Heart right ventricle (tissue), 16 donors: ENCODE data around the gene GNG7. TPM values are rescaled to one million over a fixed set of nuclear protein-coding genes. Genes with fewer than 3 reads are reported as not detected.

Experiments
- ATAC-seq, 8 donors: fragments of 200-7000 bp; cut with Tn5 transposase; one replicate each; pipeline ENCODE4 v1.9.1; 2020; ENCODE audit warnings: mild to moderate bottlenecking in 8 of 8, moderate library complexity in 8 of 8, moderate number of reproducible peaks in 1 of 8
- DNase-seq, 2 donors: peaks; one replicate each; pipeline ENCODE4 v3.0.0-alpha.2; 2020
- H3K27ac ChIP-seq, 10 donors: fragments of 200-600 bp; sonication (generic) in 2 of 10; one replicate each; pipeline versions ENCODE4 v1.5.0 to v1.8.0; 2020 to 2022; ENCODE audit warnings: mild to moderate bottlenecking in 3 of 10
- H3K27me3 ChIP-seq, 7 donors: fragments of 200-600 bp; one replicate each; pipeline ENCODE4 v1.8.0; 2021 to 2022; ENCODE audit warnings: mild to moderate bottlenecking in 2 of 7
- H3K36me3 ChIP-seq, 9 donors: fragments of 200-600 bp; sonication (generic) in 1 of 9; one replicate each; pipeline versions ENCODE4 v1.5.0 to v1.8.0; 2020 to 2022; ENCODE audit warnings: mild to moderate bottlenecking in 2 of 9
- H3K4me1 ChIP-seq, 9 donors: fragments of 200-600 bp; sonication (generic) in 1 of 9; one replicate each; pipeline versions ENCODE4 v1.5.0 to v1.8.0; 2020 to 2022; ENCODE audit warnings: mild to moderate bottlenecking in 4 of 9
- H3K4me3 ChIP-seq, 10 donors: fragments of 200-600 bp; sonication (generic) in 2 of 10; one replicate each; pipeline versions ENCODE4 v1.5.0 to v1.8.0; 2020 to 2022; ENCODE audit warnings: mild to moderate bottlenecking in 7 of 10, moderate library complexity in 2 of 10
- H3K9me3 ChIP-seq, 11 donors: fragments of 200-600 bp in 10 of 11; sonication (generic) in 2 of 11; one replicate each; pipeline versions ENCODE4 v1.5.0 to v1.8.0; 2013 to 2022; ENCODE audit warnings: mild to moderate bottlenecking in 2 of 11, control low read depth in 1 of 11, moderate library complexity in 1 of 11
- CTCF ChIP-seq, 9 donors: fragments of 200-600 bp; sonication (generic) in 2 of 9; IDR thresholded peaks; one replicate each; pipeline versions ENCODE4 v1.5.0 to v1.8.0; 2021 to 2022; ENCODE audit warnings: antibody characterized with exemption in 9 of 9, mild to moderate bottlenecking in 5 of 9, moderate library complexity in 1 of 9
- WGBS, 2 donors: extraction: QIAGEN DNeasy Blood & Tissue Kit; methylation state at CpG; one replicate each; pipeline ENCODE4 v1.1.7; 2013; ENCODE audit warnings: inconsistent platforms in 1 of 2; 5-methylcytosine and 5-hydroxymethylcytosine counted together
- intact Hi-C, 10 donors: fragments of 100-400 bp; cut with DNase I; formaldehyde crosslinking; loops; one replicate each; pipeline versions ENCODE4 v1.11.1 to v1.14.2; 2022
- polyA plus RNA-seq, 2 donors: library from polyadenylated mRNA; stranded (reverse); fragments of 200-250 nt; gene quantifications; one replicate each; pipeline ENCODE4 v1.2.3, GENCODE V29; 2013
- total RNA-seq, 10 donors: library from RNA; stranded (reverse); fragmentation: NEBNext Ultra II Directional in 3 of 10; extraction: Animal tissue kit (Norgen Biotek cat#: 25700) in 3 of 10; gene quantifications; one replicate each; pipeline versions ENCODE4 v1.2.1 to v1.2.4, GENCODE V29; 2021 to 2023
- donor health status: Arrhythmogenic right ventricular cardiomyopathy.
- donor health status: ischemic (EF 13 %, LVEDD 7.1; RV severe dilation, severe dysfunction).
- donor health status: healthy with polysubstance abuse.
- donor health status: DM: no; HTN: yes; CAD: no.
- donor health status: DM: no; HTN: no; CAD: no.
- donor health status: ischemic (EF 25% LVEDD 6.9; RV normal size, moderate dysfunction).
- donor health status: ischemic (EF 25% LVEDD 5.7; RV mildly dilated, moderate dysfunction).
- donor health status: healthy.
- donor health status: DM: yes; HTN: yes; CAD: no.
- donor health status: Ischemic cardiomyopathy.
- donor health status: ischemic (EF 35%, LVEDD 5.7; RV mildly dilated, moderate dysfunction).
- donor health status: nonischemic (EF 11% LVEDD 7.7; RV severe dilation, severe dysfunction).
- donor health status: DM: yes; HTN: yes; CAD: no.
- donor health status: PGD.
- donor health status: ischemic (EF 29% LVEDD 5.4; RV normal size, mild dysfunction).
- donor health status: nonischemic (EF 23%, LVEDD 6.1; RV moderate dilation, normal function).

GNG7 gene
- total and polyA plus RNA-seq, 12 donors = 8.4 to 56.9 (median 39.1) TPM

- Histone ChIP-seq H3K36me3 (peaks cover 0 to 34% (median 0%) of the 10 kb centered on the region in 9 donors), H3K4me3 (no peak overlapping the region), H3K27me3 (peaks cover 0 to 27% (median 22%) of the 10 kb centered on the region in 7 donors), H3K4me1 (no peaks in the 10 kb centered on the region), H3K9me3 (no peaks in the 10 kb centered on the region), H3K27ac (no peak overlapping the region)
- no peak for TF ChIP-seq CTCF (IDR thresholded peaks at IDR 0.05)
- intact Hi-C loops = no loop called here
- 89 to 90% methylated on average over 26 of the region's 26 CpGs for WGBS, 2 donors
- ATAC-seq = no peak
- DNase-seq = no peak
Observed at GRCh38 chr19:2729943-2730818, 27.7 kb upstream of the GNG7 start.

GRCh38 chr19:2728783-2729387 lies 26.4 kb upstream of the GNG7 start:
- Histone ChIP-seq H3K4me1 (peaks cover 0 to 4% (median 0%) of the 10 kb centered on the region in 9 donors), H3K4me3 (no peak overlapping the region), H3K27me3 (peaks cover 0 to 35% (median 25%) of the 10 kb centered on the region in 7 donors), H3K27ac (no peak overlapping the region), H3K9me3 (no peaks in the 10 kb centered on the region), H3K36me3 (peaks cover 0 to 23% (median 0%) of the 10 kb centered on the region in 9 donors)
- ATAC-seq (no peak), DNase-seq (no peak)
- intact Hi-C loops = no loop called here
- no peak for TF ChIP-seq CTCF (IDR thresholded peaks at IDR 0.05)
- WGBS, 2 donors = 87 to 88% methylated on average over 23 of the region's 23 CpGs

GRCh38 chr19:2727640-2727944 lies 25.1 kb upstream of the GNG7 start:
- Histone ChIP-seq H3K9me3 (no peaks in the 10 kb centered on the region), H3K27me3 (peaks cover 0 to 41% (median 36%) of the 10 kb centered on the region in 7 donors), H3K4me1 (peaks cover 8 to 17% (median 13%) of the 10 kb centered on the region in 9 donors), H3K27ac (no peak overlapping the region), H3K36me3 (peaks cover 0 to 11% (median 0%) of the 10 kb centered on the region in 9 donors), H3K4me3 (no peak overlapping the region)
- intact Hi-C loops = no loop called here
- ATAC-seq = no peak
- TF ChIP-seq CTCF (IDR thresholded peaks at IDR 0.05) = no peak
- DNase-seq = no peak
- WGBS, 2 donors = 64 to 71% methylated on average over 16 of the region's 16 CpGs

- DNase-seq = no peak
- H3K27me3 ChIP-seq = peaks cover 0 to 46% (median 41%) of the 10 kb centered on the region in 7 donors
- TF ChIP-seq CTCF (IDR thresholded peaks at IDR 0.05) = no peak
- WGBS, 2 donors = 22 to 23% methylated on average over 26 of the region's 26 CpGs
- peaks cover 8 to 22% (median 14%) of the 10 kb centered on the region in 9 donors for H3K4me1 ChIP-seq
- intact Hi-C loops = no loop called here
- H3K9me3 ChIP-seq = no peaks in the 10 kb centered on the region
- ATAC-seq = no peak
- H3K27ac ChIP-seq = no peak overlapping the region
- H3K4me3 ChIP-seq = no peak overlapping the region
- H3K36me3 ChIP-seq = peaks cover 0 to 6% (median 0%) of the 10 kb centered on the region in 9 donors
Observed at GRCh38 chr19:2726904-2727639, 24.6 kb upstream of the GNG7 start.
